CD8-positive, alpha-beta memory T cell (primary cell): ENCODE measurements around the gene GPR137. TPM values are rescaled to one million over a fixed set of nuclear protein-coding genes. Genes with fewer than 3 reads are reported as not detected.

ENCODE experiments used
- CTCF ChIA-PET: fragments of 350-600 bp; sonication (Branson Sonifier 250); formaldehyde crosslinking; loops from one replicate; lab custom pipeline; 2021; ENCODE audit warnings: antibody characterized with exemption; lab: Charles Lee
- POLR2A ChIA-PET: fragments of 350-600 bp; sonication (Branson Sonifier 250); formaldehyde crosslinking; loops from one replicate; lab custom pipeline; 2021; ENCODE audit warnings: antibody characterized with exemption; lab: Charles Lee
- DNase-seq, 5 donors: peaks; one replicate each; pipeline versions ENCODE4 v3.0.0 to v3.0.0-alpha.2; 2020 to 2022; ENCODE audit warnings: mixed read lengths in 1 of 5
- H3K27ac ChIP-seq: one replicate; pipeline ENCODE4 v1.7.0; 2013; ENCODE audit warnings: low read depth, mild to moderate bottlenecking, low read length, moderate library complexity
- H3K27me3 ChIP-seq: 2 replicates; pipeline ENCODE4 v1.7.0; 2013; ENCODE audit warnings: low read length, mild to moderate bottlenecking; ENCODE audit not compliant: insufficient read depth, poor library complexity, severe bottlenecking
- H3K36me3 ChIP-seq: 2 replicates; pipeline ENCODE4 v1.7.0; 2013; ENCODE audit warnings: mild to moderate bottlenecking, low read length, moderate library complexity; ENCODE audit not compliant: insufficient read depth
- H3K4me1 ChIP-seq: 2 replicates; pipeline ENCODE4 v1.7.0; 2013; ENCODE audit warnings: mild to moderate bottlenecking, low read length, moderate library complexity; ENCODE audit not compliant: insufficient read depth
- H3K4me3 ChIP-seq: 2 replicates; pipeline ENCODE4 v1.7.0; 2013; ENCODE audit warnings: mild to moderate bottlenecking, low read length
- H3K9me3 ChIP-seq: 2 replicates; pipeline ENCODE4 v1.7.0; 2013; ENCODE audit warnings: mild to moderate bottlenecking, low read length
- H3K27ac Mint-ChIP-seq, 8 donors: one replicate each; pipeline ENCODE4 v1.8.0; 2020 to 2021; ENCODE audit warnings: mixed read lengths in 8 of 8, mild to moderate bottlenecking in 6 of 8, inconsistent platforms in 3 of 8, moderate library complexity in 3 of 8
- H3K27me3 Mint-ChIP-seq, 2 donors: one replicate each; pipeline ENCODE4 v1.8.0; 2020 to 2021; ENCODE audit warnings: mixed read lengths in 2 of 2, mild to moderate bottlenecking in 1 of 2, moderate library complexity in 1 of 2
- H3K36me3 Mint-ChIP-seq, 3 donors: one replicate each; pipeline ENCODE4 v1.8.0; 2020 to 2021; ENCODE audit warnings: mixed read lengths in 3 of 3, inconsistent platforms in 1 of 3, mild to moderate bottlenecking in 1 of 3
- H3K4me1 Mint-ChIP-seq, 3 donors: one replicate each; pipeline ENCODE4 v1.8.0; 2020 to 2021; ENCODE audit warnings: mixed read lengths in 3 of 3, inconsistent platforms in 1 of 3, mild to moderate bottlenecking in 1 of 3
- H3K4me3 Mint-ChIP-seq, 7 donors: one replicate each; pipeline ENCODE4 v1.8.0; 2020 to 2021; ENCODE audit warnings: mixed read lengths in 7 of 7, mild to moderate bottlenecking in 6 of 7, moderate library complexity in 4 of 7, inconsistent platforms in 2 of 7
- H3K9me3 Mint-ChIP-seq, 5 donors: one replicate each; pipeline ENCODE4 v1.8.0; 2020 to 2022; ENCODE audit warnings: mixed read lengths in 5 of 5, mild to moderate bottlenecking in 3 of 5, moderate library complexity in 2 of 5, inconsistent platforms in 1 of 5
- polyA plus RNA-seq: library from polyadenylated mRNA; unstranded; fragments of 300-500 nt; fragmentation: Illumina TruSeq; gene quantifications from one replicate; pipeline ENCODE4 v1.2.3, GENCODE V29; 2021
- total RNA-seq, 2 experiments: library from RNA; stranded (reverse); gene quantifications; one replicate each; pipeline ENCODE4 v1.2.3, GENCODE V29; 2021

Gene GPR137
- total RNA-seq (10 to 100 TPM; 64.2 to 65.0 TPM), polyA plus RNA-seq (9.1 TPM)

GRCh38 chr11:64284962-64285884 lies at the start of gene GPR137:
Gene GPR137 (plus strand): TSS chr11:64285848. CDS start chr11:64286525, 677 bp downstream.
- H3K27me3 Mint-ChIP-seq, result peaks cover 0 to 3% of the 10 kb centered on the region in 2 donors
- peaks cover under 1% of the 10 kb centered on the region for H3K27me3 ChIP-seq
- peak within 1 kb of the TSS; percentile 100 for H3K27ac ChIP-seq
- peaks cover 22% of the 10 kb centered on the region for H3K4me1 ChIP-seq
- peaks cover 13 to 28% (median 21%) of the 10 kb centered on the region in 3 donors for H3K4me1 Mint-ChIP-seq
- peak within 1 kb of the TSS; percentile 86 to 98 (median 90) for H3K4me3 Mint-ChIP-seq
- CTCF ChIA-PET, result interaction anchor here (0.8 to 7.8 kb wide), 9 partner anchors 10 to 81 kb away, joined by 3 to 73 read pairs (median 4); partner anchors contain the start of genes CATSPERZ, FERMT3, NUDT22 and TRMT112
- no peaks in the 10 kb centered on the region for H3K9me3 ChIP-seq
- H3K36me3 Mint-ChIP-seq, result peaks cover 0 to 16% (median 0%) of the 10 kb centered on the region in 3 donors
- H3K4me3 ChIP-seq, result peak within 1 kb of the TSS; percentile 100
- no peaks in the 10 kb centered on the region for H3K36me3 ChIP-seq
- H3K27ac Mint-ChIP-seq, result peak within 1 kb of the TSS; percentile 97 to 100 (median 99)
- POLR2A ChIA-PET, result interaction anchor here (0.6 to 4.3 kb wide), 11 partner anchors 10 to 493 kb away, joined by 3 to 68 read pairs (median 6); partner anchors contain the start of genes ESRRA, FERMT3, NUDT22 and SF1
- DNase-seq, result peak; percentile 84 to 95 (median 93)
- H3K9me3 Mint-ChIP-seq, result no peaks in the 10 kb centered on the region

DNA sequence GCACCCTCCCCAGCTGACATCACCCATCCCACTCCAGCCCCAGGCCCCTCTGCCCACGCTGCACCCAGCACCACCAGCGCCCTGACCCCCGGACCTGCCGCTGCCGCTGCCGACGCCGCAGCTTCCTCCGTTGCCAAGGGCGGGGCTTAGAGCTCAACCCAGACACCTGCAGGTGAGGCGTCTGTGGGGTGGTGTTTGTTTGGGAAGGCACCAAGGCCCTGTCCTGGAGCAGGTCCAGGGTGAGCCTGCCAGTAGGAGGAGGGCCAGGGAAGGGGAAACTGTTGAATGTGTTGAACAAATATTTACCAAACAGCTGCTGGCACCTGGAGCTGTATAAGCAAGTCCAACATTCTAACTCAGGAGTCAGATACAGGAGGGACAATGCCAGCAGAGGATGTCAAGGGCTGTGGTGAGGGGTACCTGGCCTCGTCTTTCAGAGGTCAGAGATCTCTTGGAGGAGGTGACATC lies 48.1 kb upstream of the GPR137 start:
- Histone ChIP-seq H3K4me1 (peaks cover 35% of the 10 kb centered on the region), H3K36me3 (no peaks in the 10 kb centered on the region), H3K9me3 (no peaks in the 10 kb centered on the region), H3K27ac (no peak overlapping the region), H3K4me3 (no peak overlapping the region), H3K27me3 (no peaks in the 10 kb centered on the region)
- peaks cover 21 to 54% (median 27%) of the 10 kb centered on the region in 3 donors for H3K4me1 Mint-ChIP-seq
- no peaks in the 10 kb centered on the region for H3K9me3 Mint-ChIP-seq
- DNase-seq, result peak in 1 of 5 donors; percentile 44
- H3K4me3 Mint-ChIP-seq, result peak overlapping the region in 2 of 7 donors; percentile 23 to 84
- H3K27ac Mint-ChIP-seq, result peak overlapping the region in 5 of 8 donors; percentile 47 to 100 (median 77)
- POLR2A ChIA-PET, result interaction anchor here (1.3 kb wide), 1 partner anchor 32 kb away, joined by 3 read pairs; no protein-coding TSS in a partner anchor
- peaks cover 0 to 30% (median 0%) of the 10 kb centered on the region in 3 donors for H3K36me3 Mint-ChIP-seq
- peaks cover 0 to 2% of the 10 kb centered on the region in 2 donors for H3K27me3 Mint-ChIP-seq
- CTCF ChIA-PET, result interaction anchor here (1.0 to 1.9 kb wide), 3 partner anchors 9 to 52 kb away, joined by 3 to 6 read pairs (median 3); partner anchors contain the start of genes PPP1R14B and STIP1

DNA sequence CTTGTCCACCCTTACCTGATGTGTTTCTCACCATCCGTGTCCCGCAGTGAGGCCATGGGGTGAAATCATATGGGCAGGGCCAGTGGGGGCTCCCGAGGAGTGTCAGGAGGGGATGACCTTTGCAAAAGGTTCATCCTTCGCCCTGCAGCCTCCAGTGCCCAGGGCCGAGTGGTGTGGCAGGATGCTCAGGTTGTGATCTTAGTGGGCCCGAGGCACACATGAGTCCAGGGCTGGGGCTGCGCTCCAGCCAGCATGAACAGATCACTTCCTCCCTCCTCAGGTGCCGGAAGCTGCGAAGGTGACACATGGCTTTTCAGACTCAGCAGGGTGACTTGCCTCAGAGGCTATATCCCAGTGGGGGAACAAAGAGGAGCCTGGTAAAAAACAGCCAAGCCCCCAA lies 47.6 kb upstream of the GPR137 start:
- no peaks in the 10 kb centered on the region for H3K36me3 ChIP-seq
- Mint-ChIP-seq H3K27ac (peak overlapping the region in 6 of 8 donors; percentile 48 to 100 (median 87)), H3K4me3 (peak overlapping the region in 3 of 7 donors; percentile 31 to 84 (median 40)), H3K36me3 (peaks cover 0 to 31% (median 0%) of the 10 kb centered on the region in 3 donors), H3K27me3 (peaks cover 0 to 2% of the 10 kb centered on the region in 2 donors), H3K4me1 (peaks cover 21 to 54% (median 23%) of the 10 kb centered on the region in 3 donors), H3K9me3 (no peaks in the 10 kb centered on the region)
- ChIA-PET CTCF (interaction anchor here (1.9 kb wide), 2 partner anchors 8 to 31 kb away, joined by 4 to 6 read pairs; partner anchors contain the start of gene PPP1R14B), POLR2A (interaction anchor here (1.3 kb wide), 1 partner anchor 80 kb away, joined by 3 read pairs; the partner anchor contains the start of genes PRDX5 and TRMT112)
- no peak overlapping the region for H3K4me3 ChIP-seq
- peaks cover 37% of the 10 kb centered on the region for H3K4me1 ChIP-seq
- no peak for DNase-seq
- no peaks in the 10 kb centered on the region for H3K27me3 ChIP-seq
- no peak overlapping the region for H3K27ac ChIP-seq
- H3K9me3 ChIP-seq, result no peaks in the 10 kb centered on the region

- no peak overlapping the region for H3K27ac ChIP-seq
- CTCF ChIA-PET, result interaction anchor here (1.1 to 1.9 kb wide), 2 partner anchors 32 to 34 kb away, joined by 4 to 5 read pairs; no protein-coding TSS in a partner anchor
Measured at GRCh38 chr11:64238999-64239398, 46.6 kb upstream of the GPR137 start.

DNA sequence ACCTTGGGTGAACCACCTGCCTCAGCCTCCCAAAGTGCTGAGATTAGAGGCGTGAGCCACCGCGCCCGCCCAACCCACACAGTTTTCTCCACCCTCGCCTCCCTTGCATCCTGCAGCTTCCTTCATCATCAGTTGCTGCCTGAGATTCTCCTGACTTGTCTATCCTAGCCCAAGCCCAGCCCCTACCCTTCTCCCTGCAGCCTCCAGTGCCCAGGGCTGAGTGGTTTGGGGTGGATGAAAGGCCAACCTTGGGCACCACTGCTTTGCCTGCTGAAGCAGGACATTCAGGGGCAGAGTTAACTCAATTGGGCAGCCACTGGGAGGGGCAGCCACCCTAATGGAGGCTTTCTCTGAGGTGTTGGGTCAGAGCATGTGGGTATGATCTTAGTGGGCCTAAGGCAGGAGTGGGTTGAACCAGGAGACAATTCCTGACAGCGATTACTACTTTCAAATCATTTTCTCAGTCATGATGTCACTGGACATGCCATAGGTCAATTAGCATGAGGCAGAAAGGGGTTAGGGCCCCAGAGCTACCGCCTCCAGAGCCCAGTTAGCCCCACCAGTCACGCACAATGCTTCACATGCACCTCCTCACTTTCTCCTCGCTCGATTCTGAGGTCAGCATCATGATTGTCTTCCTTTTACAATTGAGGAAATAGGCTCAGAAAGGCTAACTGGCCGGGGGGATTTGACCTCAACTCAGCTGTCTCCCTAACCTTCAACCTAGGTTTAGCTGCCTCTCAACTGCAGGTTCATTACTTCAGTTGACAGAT lies 45.8 kb upstream of the GPR137 start:
- Mint-ChIP-seq H3K27ac (peak overlapping the region; percentile 99 to 100 (median 100)), H3K4me1 (peaks cover 23 to 61% (median 24%) of the 10 kb centered on the region in 3 donors), H3K9me3 (no peaks in the 10 kb centered on the region), H3K27me3 (no peaks in the 10 kb centered on the region), H3K4me3 (peak overlapping the region in 6 of 7 donors; percentile 87 to 95 (median 89)), H3K36me3 (peaks cover 0 to 44% (median 0%) of the 10 kb centered on the region in 3 donors)
- ChIA-PET POLR2A (interaction anchor here (1.3 to 2.5 kb wide), 3 partner anchors 14 to 78 kb away, joined by 3 to 35 read pairs (median 13); partner anchors contain the start of genes FERMT3, NUDT22, PRDX5 and TRMT112), CTCF (interaction anchor here (1.1 to 13.4 kb wide), 3 partner anchors 30 to 35 kb away, joined by 4 to 124 read pairs (median 5); no protein-coding TSS in a partner anchor)
- H3K27me3 ChIP-seq, result no peaks in the 10 kb centered on the region
- no peaks in the 10 kb centered on the region for H3K9me3 ChIP-seq
- DNase-seq, result no peak
- peaks cover 35% of the 10 kb centered on the region for H3K4me1 ChIP-seq
- H3K36me3 ChIP-seq, result no peaks in the 10 kb centered on the region
- peak overlapping the region; percentile 99 for H3K27ac ChIP-seq
- H3K4me3 ChIP-seq, result peak overlapping the region; percentile 56

More at GRCh38 chr11:64238999-64239398, 46.6 kb upstream of the GPR137 start:
- no peaks in the 10 kb centered on the region for H3K27me3 Mint-ChIP-seq
- H3K4me1 Mint-ChIP-seq, result peaks cover 23 to 57% (median 24%) of the 10 kb centered on the region in 3 donors
- peak overlapping the region in 2 of 7 donors; percentile 17 to 84 for H3K4me3 Mint-ChIP-seq
- POLR2A ChIA-PET, result interaction anchor here (1.3 kb wide), 1 partner anchor 79 kb away, joined by 3 read pairs; the partner anchor contains the start of genes PRDX5 and TRMT112
- Histone ChIP-seq H3K27me3 (no peaks in the 10 kb centered on the region), H3K4me3 (no peak overlapping the region), H3K4me1 (peaks cover 34% of the 10 kb centered on the region), H3K9me3 (no peaks in the 10 kb centered on the region), H3K36me3 (no peaks in the 10 kb centered on the region)
- no peak for DNase-seq
- peak overlapping the region; percentile 47 to 100 (median 92) for H3K27ac Mint-ChIP-seq
- H3K9me3 Mint-ChIP-seq, result no peaks in the 10 kb centered on the region
- H3K36me3 Mint-ChIP-seq, result peaks cover 0 to 40% (median 0%) of the 10 kb centered on the region in 3 donors

DNA sequence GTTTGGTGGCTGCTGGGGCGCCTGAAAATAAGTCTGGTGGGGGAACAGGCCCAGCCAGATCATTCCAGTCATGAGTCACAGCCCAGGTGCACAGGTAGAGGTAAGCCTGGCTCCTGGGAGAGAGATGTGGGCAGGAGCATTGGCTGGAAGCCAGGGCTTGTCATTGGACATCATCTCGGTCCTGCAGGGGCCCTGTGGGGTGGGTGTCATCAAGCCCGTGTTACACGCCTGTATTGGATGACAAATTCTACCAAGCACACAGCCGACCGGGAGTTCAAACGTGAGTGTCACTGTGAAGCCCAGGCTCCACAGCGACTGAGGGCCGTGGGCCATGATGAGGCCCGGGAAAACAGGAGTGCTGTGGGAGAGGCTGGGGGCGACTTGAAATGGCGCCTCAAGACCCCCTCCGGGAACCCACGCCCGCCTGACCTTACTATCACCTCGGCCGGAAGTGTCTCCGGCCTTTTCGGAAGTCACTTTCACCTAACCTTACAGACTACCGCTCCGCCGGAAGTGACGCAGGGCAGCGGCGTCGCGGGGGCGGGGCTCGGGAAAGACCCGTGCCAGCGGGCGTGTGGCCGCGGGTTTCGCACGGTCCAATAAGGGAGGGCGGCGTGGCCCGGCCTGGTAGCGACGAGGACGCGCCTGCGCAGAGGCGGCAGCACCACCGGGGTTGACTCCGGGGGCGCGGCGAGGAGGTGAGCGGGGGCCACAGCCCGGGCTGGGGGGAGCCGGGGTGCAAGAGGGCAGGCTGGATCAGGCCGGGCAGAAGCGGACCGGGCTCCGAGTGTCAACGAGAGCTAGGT lies 45.0 kb upstream of the GPR137 start, which contains the start of gene FKBP2:
Gene FKBP2, plus strand, starts transcription at position 661 of the 806 bp plus-strand sequence. CDS start 1,293 bp downstream, outside the sequence.
- peak; percentile 97 to 99 (median 99) for DNase-seq
- Histone ChIP-seq H3K4me1 (peaks cover 36% of the 10 kb centered on the region), H3K27ac (peak within 1 kb of the TSS; percentile 99), H3K9me3 (no peaks in the 10 kb centered on the region), H3K4me3 (peak within 1 kb of the TSS; percentile 76), H3K36me3 (no peaks in the 10 kb centered on the region), H3K27me3 (no peaks in the 10 kb centered on the region)
- POLR2A ChIA-PET, result interaction anchor here (0.6 to 2.5 kb wide), 12 partner anchors 8 to 77 kb away, joined by 3 to 35 read pairs (median 6); partner anchors contain the start of genes CATSPERZ, ESRRA, FERMT3 and NUDT22
- Mint-ChIP-seq H3K36me3 (peaks cover 0 to 39% (median 0%) of the 10 kb centered on the region in 3 donors), H3K27ac (peak within 1 kb of the TSS; percentile 99 to 100 (median 100)), H3K27me3 (no peaks in the 10 kb centered on the region), H3K4me3 (peak within 1 kb of the TSS; percentile 87 to 97 (median 90)), H3K9me3 (no peaks in the 10 kb centered on the region), H3K4me1 (peaks cover 17 to 62% (median 23%) of the 10 kb centered on the region in 3 donors)
- CTCF ChIA-PET, result interaction anchor here (0.7 to 13.4 kb wide), 10 partner anchors 8 to 77 kb away, joined by 3 to 124 read pairs (median 5); partner anchors contain the start of genes CATSPERZ, FERMT3, NUDT22 and PLCB3
